HG03025 (cell line): ENCODE measurements around the gene TMEM200A.

ENCODE experiments used
- ATAC-seq: cut with Tn5 transposase; IDR thresholded peaks from one replicate; pipeline ENCODE4 v1.9.1; 2021; ENCODE audit warnings: mild to moderate bottlenecking, moderate library complexity; ENCODE audit not compliant: unreplicated experiment, low FRiP score

The TMEM200A gene

GRCh38 chr6:130421585-130421984, 55.8 kb downstream of the TMEM200A start:
- no peak for ATAC-seq

GRCh38 chr6:130423044-130423443, 57.2 kb downstream of the TMEM200A start:
- ATAC-seq: no peak

GRCh38 chr6:130424710-130425109, 58.9 kb downstream of the TMEM200A start:
- ATAC-seq: no peak

GRCh38 chr6:130425537-130425936, 59.7 kb downstream of the TMEM200A start:
- ATAC-seq: no peak

GRCh38 chr6:130426066-130426721, 60.4 kb downstream of the TMEM200A start:
- no peak for ATAC-seq

GRCh38 chr6:130431346-130431852, 65.6 kb downstream of the TMEM200A start:
- ATAC-seq: no peak

DNA sequence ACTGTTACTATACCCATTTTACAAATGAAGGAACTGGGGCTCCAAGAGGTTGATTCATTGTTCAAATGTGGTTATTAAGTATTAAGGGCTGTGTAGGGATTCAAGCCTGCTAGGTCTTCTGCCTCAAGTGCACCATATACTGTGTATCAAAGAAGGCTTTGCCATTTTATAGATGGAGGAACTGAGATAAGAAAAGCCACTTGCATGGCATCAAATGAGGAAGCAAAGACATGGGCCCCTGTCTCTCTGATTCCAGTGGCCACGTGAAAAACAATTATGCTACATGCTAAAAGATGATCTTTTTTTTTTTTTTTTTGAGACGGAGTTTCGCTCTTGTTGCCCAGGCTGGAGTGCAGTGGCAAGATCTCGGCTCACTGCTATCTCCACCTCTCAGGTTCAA, 67.0 kb downstream of the TMEM200A start:
- ATAC-seq: no peak

DNA sequence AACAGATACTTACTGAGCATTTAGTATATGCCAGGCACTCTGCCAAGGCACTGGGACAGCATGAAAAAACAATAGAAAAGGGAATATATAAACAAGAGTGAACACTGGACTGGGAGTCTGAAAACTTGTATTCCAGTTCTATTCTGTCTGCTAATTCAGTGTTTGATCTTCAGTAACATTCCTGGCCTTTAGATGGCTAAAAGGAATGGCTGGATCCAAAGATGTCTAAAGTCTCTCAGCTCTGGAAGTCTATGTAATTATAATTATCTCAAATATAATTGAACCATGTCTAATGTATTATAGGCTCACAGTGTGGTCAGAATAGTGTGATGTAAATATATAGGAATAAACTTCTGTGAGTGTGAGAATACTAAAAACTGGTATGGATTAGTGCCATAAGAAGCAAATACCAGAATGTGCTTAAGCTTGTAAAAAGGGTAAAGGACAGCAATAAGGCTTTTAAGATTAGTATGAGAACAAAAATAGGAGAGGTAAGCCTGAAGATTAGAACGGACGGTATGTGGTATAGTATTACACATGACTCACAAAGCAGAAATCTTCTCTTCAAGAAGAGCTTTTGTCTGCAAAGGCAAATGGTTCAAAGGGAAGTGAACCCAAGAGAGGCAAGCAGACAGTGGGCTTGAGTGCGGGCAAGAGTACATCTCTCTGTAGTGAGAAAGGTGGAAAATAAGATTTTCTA, 68.5 kb downstream of the TMEM200A start:
- no peak for ATAC-seq

DNA sequence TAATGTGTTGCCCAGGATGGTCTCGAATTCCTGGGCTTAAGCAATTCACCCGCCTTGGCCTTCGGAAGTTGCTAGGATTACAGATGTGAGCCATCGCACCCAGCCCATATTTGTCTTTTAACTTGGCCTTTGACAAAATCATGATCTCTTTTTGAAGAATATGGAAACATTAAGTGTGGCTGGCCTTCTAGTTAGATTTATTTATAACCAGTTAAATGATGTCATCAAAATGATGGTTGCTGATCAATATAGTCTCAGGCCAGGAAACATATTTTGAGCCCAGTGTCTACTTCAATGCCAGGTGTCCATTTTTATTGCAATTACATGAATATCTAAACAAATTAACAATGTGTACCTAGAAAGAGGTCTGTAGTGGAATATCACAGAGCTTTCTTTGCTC, 69.4 kb downstream of the TMEM200A start:
- no peak for ATAC-seq

DNA sequence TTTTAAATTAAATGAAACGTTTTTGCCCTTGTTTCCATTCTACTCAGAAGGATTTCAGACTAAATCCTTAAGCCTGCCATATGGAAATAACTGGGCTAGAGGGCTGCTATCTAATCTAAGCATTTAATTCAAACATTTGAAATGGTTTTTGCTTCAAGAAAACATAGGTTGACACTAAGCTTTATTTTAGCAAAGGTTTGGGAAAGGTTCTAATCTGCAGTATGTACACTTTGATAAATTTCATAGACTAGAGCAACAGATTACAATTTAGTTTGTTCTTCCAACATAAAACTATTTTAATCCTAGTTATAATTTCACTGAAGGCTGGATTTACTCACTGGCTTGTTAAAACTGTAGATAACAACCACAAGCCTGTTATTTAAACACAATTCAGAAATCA, 72.1 kb downstream of the TMEM200A start:
- no peak for ATAC-seq

GRCh38 chr6:130447374-130447773, 81.6 kb downstream of the TMEM200A start:
- ATAC-seq: no peak

GRCh38 chr6:130452336-130452735, 86.5 kb downstream of the TMEM200A start:
- no peak for ATAC-seq

- ATAC-seq: no peak
These were observed 87.4 kb downstream of the TMEM200A start for GRCh38 chr6:130453230-130453629.

DNA sequence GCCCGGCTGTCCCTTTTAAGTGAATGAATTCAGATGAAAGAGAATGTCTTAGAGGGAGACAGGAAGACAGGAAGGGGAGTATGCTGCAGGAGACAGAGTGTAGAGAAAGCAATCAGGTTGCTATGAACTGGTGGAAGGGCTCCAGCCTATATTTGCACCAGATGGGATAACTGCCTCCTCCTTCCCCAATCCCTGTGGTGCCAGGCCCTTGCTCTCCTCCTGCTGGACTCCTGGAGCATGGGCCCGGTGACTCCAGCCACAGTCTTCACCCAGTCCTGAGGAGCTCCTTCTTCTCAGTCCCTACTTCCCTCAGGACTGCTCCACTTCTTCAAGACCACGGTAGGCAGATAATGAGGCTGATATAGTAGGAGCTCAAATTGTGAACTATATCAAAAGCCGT, 91.8 kb downstream of the TMEM200A start:
- ATAC-seq: no peak

DNA sequence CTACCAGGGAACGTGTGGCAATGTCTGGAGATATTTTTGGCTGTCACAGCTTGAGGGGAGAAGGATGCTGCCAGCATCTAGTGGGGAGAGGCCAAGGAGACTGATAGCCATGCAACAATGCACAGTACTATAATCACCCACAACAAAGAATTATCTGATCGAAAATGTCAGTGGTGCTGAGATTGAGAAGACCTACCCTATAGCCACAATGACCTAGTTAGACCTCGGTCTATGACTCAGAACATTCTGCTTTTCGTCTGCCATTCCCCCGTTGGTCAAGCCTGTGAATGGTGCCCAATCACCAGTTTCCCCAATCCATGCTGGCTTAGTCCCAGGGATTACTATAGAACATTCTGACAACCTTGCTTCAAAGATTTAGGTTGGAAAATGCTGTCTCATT, 93.5 kb downstream of the TMEM200A start:
- ATAC-seq: no peak

- ATAC-seq: no peak
These were observed 95.1 kb downstream of the TMEM200A start for GRCh38 chr6:130460934-130461333.

DNA sequence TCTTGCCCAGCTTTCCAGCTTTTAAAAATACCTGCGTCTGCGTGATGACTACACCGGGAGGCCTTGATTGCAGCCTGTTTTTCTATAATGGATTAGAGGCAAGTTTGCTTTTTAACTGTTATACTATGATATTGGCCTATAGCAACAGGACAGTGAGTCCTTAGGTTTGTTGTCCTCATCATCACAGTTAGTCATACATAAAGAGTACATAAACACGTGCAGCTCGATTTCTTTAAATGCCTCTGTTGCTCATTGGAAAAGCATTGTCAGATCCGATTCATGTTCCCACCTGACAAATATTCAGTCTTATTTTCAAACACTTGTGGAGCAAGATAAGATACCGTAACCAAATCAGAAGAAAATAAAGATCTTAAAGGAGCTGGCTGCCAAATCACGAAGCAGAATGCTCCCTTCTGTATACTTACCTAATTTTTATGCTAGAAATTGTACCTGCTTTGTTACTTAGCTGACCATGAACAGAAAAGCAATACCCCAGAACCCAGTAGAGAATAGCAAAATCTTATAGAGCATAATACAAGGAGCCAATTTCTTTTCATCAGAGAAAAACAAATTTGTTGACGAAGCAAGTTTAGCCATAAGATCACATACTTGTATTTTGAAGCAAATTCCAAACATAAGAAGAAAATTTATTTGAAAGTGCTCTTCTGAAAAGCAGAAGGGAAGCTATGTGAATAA, 100.4 kb downstream of the TMEM200A start:
- no peak for ATAC-seq

DNA sequence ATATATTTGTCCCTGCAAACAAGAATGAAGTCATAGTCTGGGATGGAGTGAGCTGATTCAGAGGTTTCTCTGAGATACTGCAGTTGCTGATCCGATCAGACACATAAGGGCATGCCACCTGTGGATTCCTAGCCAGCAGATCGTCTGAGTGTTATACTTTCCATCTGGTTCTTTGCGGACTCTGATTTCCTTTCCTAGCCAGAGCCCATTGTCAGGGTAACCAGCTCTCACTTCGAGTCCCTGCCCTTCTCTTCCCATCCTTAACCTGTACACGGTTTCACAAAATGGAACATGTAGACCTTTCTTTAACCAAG, 100.9 kb downstream of the TMEM200A start:
- no peak for ATAC-seq

- ATAC-seq: no peak
These were observed 101.6 kb downstream of the TMEM200A start for GRCh38 chr6:130467146-130468050.

DNA sequence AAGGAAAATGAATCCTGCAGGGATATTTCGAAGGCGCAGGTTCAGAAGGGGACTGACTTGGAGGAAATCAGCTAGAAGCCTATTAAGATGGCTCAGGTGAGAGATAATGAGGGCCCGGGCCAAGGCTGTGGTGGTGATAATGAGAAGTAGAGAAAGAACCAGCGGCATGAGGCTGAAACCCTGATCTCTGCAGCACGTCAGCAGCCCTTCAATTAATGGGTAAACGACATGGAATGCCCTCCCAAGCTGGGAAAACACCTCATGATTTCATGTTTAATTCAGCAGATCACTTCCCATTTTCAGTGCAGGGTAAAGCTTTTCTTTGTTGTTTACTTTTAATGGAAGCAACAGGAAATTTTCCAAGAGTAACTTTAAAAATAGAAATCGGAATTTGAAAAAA, 104.9 kb downstream of the TMEM200A start:
- ATAC-seq: no peak

GRCh38 chr6:130473886-130474285, 108.1 kb downstream of the TMEM200A start:
- no peak for ATAC-seq
